Upper lobe of left lung (tissue), 4 donors: Measurements from ENCODE around the gene GATM.

Experiments
- CTCF ChIP-seq, 6 experiments: fragments of 450-650 bp in 4 of 6; fragments of 200-600 bp in 2 of 6; sonication (generic) in 2 of 6; IDR thresholded peaks; one replicate each; pipeline ENCODE4 v1.5.1; 2016 to 2019; ENCODE audit warnings: antibody characterized with exemption in 6 of 6
- EP300 ChIP-seq, 4 donors: sonication (generic); formaldehyde crosslinking; IDR thresholded peaks; one replicate each; pipeline ENCODE4 v1.5.1; 2017; ENCODE audit warnings: antibody characterized with exemption in 4 of 4, control low read depth in 2 of 4

GRCh38 chr15:45394681-45395080 lies 16.3 kb upstream of the GATM start:
- TF ChIP-seq CTCF (IDR thresholded peaks at IDR 0.05) = no peak
- TF ChIP-seq EP300 (IDR thresholded peaks at IDR 0.05) = no peak
